Ectodermal cell (in vitro differentiated cells): ENCODE data around the gene SIK2.
"Not testable (repeated sequence)": the region's sequence is repeated elsewhere in the genome, so short reads cannot be mapped to it uniquely, and the experiment has no call there.

Source experiments
- H3K27ac ChIP-seq: 2 replicates; pipeline ENCODE4 v1.7.0; 2013; ENCODE audit warnings: mild to moderate bottlenecking, low read depth, low read length; ENCODE audit not compliant: insufficient read depth, poor library complexity, severe bottlenecking
- H3K27me3 ChIP-seq: 2 replicates; pipeline ENCODE4 v1.7.0; 2013; ENCODE audit warnings: mild to moderate bottlenecking, low read length; ENCODE audit not compliant: insufficient read depth, control insufficient read depth, poor library complexity, severe bottlenecking
- H3K36me3 ChIP-seq: one replicate; pipeline ENCODE4 v1.7.0; 2013; ENCODE audit warnings: low read length; ENCODE audit not compliant: control insufficient read depth, insufficient read depth
- H3K4me1 ChIP-seq: one replicate; pipeline ENCODE4 v1.7.0; 2013; ENCODE audit warnings: low read length; ENCODE audit not compliant: control insufficient read depth, insufficient read depth
- H3K4me3 ChIP-seq: 2 replicates; pipeline ENCODE4 v1.7.0; 2013; ENCODE audit warnings: low read depth, low read length, control low read depth; ENCODE audit not compliant: insufficient read depth
- H3K9me3 ChIP-seq: 2 replicates; pipeline ENCODE4 v1.7.0; 2013; ENCODE audit warnings: mild to moderate bottlenecking, low read length, moderate library complexity; ENCODE audit not compliant: control insufficient read depth
- WGBS, 2 experiments: methylation state at CpG; one replicate each; pipeline ENCODE4 v1.1.7; 2013; ENCODE audit warnings: missing lambda C conversion rate in 2 of 2; 5-methylcytosine and 5-hydroxymethylcytosine counted together

Gene SIK2

DNA sequence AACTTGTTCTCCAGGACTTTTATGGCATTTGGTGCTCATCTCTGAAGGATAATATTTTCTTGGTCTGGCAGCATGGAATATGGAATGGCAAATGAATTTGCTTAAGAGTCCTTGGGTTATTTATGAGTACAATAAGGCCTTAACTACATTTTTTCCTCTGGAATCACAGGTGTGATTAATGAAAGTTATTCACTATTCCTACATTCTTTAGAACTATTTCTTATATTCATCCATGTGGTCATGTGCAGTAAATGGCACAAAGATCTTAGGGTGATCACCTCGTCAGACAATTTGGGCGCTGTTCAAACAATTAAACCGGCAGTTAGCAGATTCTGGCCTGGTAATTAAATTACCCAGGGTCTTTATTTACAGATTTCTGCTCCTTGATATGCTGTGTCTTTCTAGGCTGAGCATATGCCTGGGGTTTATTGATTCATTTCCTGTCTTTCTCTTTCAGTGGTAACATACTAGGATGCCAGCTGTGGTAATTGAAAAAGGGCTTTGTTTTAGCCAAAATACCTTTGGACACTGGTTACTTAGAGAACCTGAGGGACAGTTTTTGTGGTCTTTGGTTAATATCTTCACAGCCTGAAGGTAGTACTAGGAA lies 31.6 kb downstream of the SIK2 start:
- H3K27ac ChIP-seq, result no peak overlapping the region
- H3K4me1 ChIP-seq, result no peaks in the 10 kb centered on the region
- H3K36me3 ChIP-seq, result no peaks in the 10 kb centered on the region
- H3K4me3 ChIP-seq, result no peak overlapping the region
- no peaks in the 10 kb centered on the region for H3K27me3 ChIP-seq
- 72 to 73% methylated on average over 3 of the region's 3 CpGs for WGBS, 2 experiments
- H3K9me3 ChIP-seq, result no peaks in the 10 kb centered on the region

DNA sequence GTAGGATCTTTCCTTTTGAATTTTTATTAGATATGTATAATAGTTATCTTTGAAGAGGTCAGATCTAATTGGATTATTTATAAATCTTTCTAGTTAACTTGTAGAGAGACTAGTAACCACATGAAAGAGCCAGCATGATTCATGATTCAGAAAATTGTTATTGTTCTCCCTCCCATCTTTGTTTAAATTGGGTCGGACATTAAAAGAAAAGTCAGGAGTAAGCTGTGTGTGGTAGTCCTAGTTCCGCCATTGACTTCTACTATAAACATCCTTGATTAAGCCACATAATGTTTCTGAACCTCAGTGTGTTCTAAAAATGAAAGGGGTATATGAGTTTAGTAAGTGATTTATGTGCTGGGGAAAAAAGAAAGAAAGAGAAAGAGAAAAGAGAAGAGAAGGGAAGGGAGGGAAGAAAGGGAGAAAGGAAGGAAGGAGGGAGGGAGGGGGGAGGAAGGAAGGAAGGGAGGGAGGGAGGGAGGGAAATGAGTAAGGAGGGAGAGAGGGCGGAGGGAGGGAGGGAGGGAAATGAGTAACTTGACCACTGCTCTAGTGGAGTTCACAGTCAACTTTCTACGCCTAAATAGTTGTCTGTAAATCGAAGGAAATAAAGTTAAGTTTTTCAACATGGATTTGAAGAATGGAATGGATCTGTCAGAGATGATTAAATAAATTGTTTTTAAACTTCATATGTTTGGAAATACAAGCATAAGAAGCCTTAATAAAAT lies 32.9 kb downstream of the SIK2 start:
- no peaks in the 10 kb centered on the region for H3K36me3 ChIP-seq
- H3K27ac ChIP-seq, result no peak overlapping the region
- H3K27me3 ChIP-seq, result no peaks in the 10 kb centered on the region
- H3K4me1 ChIP-seq, result no peaks in the 10 kb centered on the region
- no peak overlapping the region for H3K4me3 ChIP-seq
- H3K9me3 ChIP-seq, result no peaks in the 10 kb centered on the region
- WGBS, 2 experiments, result 74 to 78% methylated on average over 5 of the region's 5 CpGs

DNA sequence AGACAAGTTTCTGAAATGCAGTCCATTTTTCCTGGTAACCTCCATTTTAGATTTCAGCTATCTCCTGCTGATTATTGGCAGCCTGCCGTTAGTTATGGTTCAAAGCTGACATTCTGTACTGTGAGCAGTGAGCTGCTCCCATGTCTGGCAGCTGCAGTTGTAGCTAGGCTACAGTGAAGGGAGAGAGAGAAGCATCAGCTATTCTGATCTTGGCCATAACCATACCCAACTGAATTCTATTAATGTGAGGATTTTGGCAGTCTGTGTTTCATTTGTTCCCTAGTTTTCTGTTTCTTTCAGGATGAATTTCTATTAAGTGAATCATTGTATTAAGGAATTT lies 33.4 kb downstream of the SIK2 start:
- Histone ChIP-seq H3K27me3 (no peaks in the 10 kb centered on the region), H3K27ac (no peak overlapping the region), H3K4me1 (no peaks in the 10 kb centered on the region), H3K36me3 (no peaks in the 10 kb centered on the region), H3K4me3 (no peak overlapping the region), H3K9me3 (no peaks in the 10 kb centered on the region)
- 88 to 95% methylated on average over 1 of the region's 1 CpG for WGBS, 2 experiments

DNA sequence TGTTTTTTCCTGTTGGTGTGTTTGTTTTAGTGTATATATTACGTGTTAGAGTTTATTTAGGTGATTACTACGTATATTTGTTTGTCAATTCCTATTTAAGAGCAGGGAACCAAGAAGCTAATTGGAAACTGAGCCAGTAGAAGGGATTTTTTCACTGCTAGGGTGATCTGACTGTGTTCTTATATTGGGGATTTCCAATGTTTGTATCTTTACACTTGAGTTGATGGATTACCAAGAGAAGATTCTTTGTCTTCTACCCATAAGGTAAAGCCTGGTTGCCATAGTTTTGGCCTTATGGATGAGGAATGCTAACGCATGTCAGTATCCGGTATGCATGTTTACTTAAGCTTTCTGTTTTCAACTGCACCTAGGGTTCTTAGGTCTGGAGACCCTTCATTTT lies 35.6 kb downstream of the SIK2 start:
- Histone ChIP-seq H3K27me3 (no peaks in the 10 kb centered on the region), H3K4me1 (no peaks in the 10 kb centered on the region), H3K9me3 (no peaks in the 10 kb centered on the region), H3K36me3 (no peaks in the 10 kb centered on the region), H3K4me3 (no peak overlapping the region), H3K27ac (no peak overlapping the region)
- 89 to 95% methylated on average over 4 of the region's 4 CpGs for WGBS, 2 experiments

DNA sequence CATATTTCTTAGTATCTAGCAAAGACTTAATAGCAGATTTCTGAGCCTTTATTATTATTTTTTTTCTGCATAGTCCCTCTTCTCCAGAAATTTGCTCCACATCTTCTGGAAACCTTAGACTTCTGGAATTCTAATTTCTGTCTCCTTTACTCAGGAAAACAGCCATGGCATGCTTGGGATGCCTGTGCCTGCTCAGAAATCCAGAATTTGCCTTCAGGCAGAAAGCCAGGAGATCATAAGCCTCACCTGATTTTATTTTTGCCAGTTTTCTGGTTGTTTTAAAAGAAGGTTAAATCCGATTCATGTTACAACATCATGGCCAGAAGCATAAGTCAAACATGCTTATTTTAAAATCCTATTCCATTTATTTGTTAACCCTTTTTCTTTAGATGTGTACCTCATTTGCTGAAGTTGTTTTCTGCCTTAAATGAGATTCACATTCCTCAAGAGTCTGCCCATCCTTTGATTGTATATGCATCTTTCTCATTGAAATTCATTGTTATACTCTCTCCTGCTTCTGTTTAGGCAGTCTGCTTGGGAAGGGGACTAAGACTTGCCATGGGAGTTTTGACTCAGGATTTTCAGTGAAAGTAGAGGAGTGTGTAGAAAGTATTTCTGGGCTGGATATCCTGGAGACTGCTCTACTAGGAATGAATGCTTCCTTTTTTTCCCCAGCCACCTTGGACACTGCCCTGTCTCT lies 37.1 kb downstream of the SIK2 start:
- Histone ChIP-seq H3K9me3 (no peaks in the 10 kb centered on the region), H3K4me3 (no peak overlapping the region), H3K36me3 (no peaks in the 10 kb centered on the region), H3K27ac (no peak overlapping the region), H3K4me1 (no peaks in the 10 kb centered on the region), H3K27me3 (no peaks in the 10 kb centered on the region)
- WGBS, 2 experiments, result 100% methylated on average over 1 of the region's 1 CpG

DNA sequence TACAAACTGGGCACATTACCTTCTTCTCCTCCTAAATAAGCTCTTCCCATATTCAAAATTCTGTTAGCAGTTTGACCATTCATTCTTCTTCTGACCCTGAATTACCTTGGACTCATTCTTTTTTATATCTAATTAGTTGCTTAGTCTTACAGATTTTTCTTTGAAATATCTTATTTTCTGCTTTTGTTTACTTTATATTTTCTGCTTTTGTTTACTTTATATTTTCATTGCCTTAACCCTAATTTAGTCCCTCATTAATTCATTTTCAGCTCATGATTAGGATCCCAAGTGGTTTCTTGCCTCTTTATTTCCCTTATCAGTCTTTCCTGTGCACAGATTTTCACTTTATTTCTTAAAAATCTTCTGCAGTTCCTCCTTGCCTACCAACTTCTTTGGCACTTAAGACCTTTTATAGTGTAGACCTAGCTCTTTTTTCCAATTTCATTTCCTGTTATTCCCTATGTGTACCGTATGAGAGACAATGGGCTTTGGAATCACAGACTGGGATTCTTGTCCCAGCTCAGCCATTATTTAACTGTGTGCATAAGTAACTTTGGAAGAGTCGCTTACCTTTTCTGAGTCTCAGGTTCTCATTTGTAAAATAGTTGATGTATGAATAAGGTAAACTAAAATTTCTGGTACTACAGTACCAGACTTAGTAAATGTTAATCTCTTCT lies 39.2 kb downstream of the SIK2 start:
- Histone ChIP-seq H3K4me3 (no peak overlapping the region), H3K36me3 (no peaks in the 10 kb centered on the region), H3K4me1 (no peaks in the 10 kb centered on the region), H3K27ac (no peak overlapping the region), H3K27me3 (no peaks in the 10 kb centered on the region), H3K9me3 (no peaks in the 10 kb centered on the region)
- WGBS, 2 experiments, result 93 to 100% methylated on average over 1 to 2 of the region's 2 CpGs

DNA sequence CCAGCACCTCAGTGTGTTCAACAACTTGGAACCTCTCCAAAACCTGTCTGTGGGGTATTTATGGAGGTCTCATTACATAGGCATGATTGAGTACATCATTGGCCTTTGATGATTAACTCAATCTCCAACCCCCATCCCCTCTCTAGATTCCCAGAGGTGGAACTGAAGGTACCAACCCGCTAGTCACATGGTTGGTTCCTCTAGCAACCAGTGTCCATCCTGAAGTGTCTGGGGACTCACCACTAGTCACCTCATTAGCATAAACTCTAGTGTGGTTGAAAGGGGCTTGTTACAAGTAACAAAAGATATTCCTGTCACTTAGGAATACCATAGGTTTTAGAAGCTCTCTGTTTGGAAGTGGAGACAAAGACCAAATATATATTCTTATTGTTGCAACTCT lies 40.3 kb downstream of the SIK2 start:
- Histone ChIP-seq H3K4me1 (no peaks in the 10 kb centered on the region), H3K9me3 (no peaks in the 10 kb centered on the region), H3K4me3 (no peak overlapping the region), H3K36me3 (no peaks in the 10 kb centered on the region), H3K27me3 (no peaks in the 10 kb centered on the region), H3K27ac (no peak overlapping the region)
- WGBS, 2 experiments, result 100% methylated on average over 1 of the region's 1 CpG

DNA sequence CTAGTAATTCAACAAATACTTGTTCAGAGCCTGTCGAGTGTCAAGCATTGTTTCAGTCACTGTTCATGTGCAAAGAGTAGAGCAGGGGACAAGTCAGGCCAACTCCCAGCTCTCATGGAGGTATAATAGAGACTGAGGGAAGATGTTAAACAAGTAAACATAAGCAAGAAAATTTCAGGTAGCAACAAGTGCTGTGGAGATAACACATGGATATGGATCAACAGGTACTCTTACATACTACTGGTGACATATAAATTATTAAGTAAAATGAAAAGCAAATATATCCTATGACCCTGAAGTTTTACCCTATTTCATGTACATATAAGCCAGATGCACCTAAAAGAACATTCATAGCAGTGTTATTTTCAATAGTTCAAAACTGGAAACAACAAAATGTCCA lies 42.7 kb downstream of the SIK2 start:
- no peaks in the 10 kb centered on the region for H3K4me1 ChIP-seq
- H3K4me3 ChIP-seq, result no peak overlapping the region
- no peaks in the 10 kb centered on the region for H3K9me3 ChIP-seq
- H3K27ac ChIP-seq, result no peak overlapping the region
- H3K27me3 ChIP-seq, result no peaks in the 10 kb centered on the region
- H3K36me3 ChIP-seq, result no peaks in the 10 kb centered on the region
- 92 to 97% methylated on average over 1 of the region's 1 CpG for WGBS, 2 experiments

DNA sequence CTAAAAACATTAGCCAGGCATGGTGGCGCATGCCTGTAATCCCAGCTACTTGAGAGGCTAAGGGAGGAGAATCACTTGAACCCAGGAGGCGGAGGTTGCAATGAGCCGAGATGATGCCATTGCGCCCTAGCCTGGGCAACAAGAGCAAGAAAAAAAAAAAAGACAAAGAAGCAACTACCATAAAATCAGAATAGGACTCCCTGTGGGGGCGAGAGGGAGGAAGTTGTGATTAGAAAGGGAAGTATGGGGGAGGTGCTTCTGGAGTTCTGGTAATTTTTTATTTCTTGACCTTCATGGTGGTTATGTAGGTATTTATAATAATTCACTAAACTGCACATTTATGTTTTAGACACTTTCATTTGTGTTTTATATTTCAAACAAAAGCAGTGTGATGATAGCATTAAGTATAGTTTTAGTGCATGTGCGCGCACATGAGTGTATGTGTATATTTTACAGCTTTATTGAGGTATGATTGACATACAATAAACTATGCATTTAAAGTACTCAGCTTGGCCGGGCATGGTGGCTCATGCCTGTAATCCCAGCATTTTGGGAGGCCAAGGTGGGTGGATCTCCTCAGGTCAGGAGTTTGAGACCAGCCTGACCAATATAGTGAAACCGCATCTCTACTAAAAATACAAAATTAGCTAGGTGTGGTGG lies 43.5 kb downstream of the SIK2 start:
- 94 to 95% methylated on average over 6 to 9 of the region's 9 CpGs for WGBS, 2 experiments

DNA sequence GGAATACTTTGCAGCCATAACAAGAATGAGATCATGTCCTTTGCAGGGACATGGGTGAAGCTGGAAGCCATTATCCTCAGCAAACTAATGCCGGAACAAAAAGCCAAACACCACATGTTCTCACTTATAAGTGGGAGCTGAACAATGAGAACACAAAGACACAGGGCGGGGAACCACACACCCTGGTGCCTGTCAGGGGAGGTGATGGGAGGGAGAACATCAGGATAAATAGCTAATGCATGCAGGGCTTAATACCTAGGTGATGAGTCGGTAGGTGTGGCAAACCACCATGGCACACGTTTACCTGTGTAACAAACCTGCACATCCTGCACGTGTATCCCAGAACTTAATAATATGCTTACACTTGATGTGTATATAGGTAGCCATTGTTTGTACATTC lies 49.1 kb downstream of the SIK2 start:
- H3K4me1 ChIP-seq, H3K27me3 ChIP-seq, H3K9me3 ChIP-seq, H3K4me3 ChIP-seq, H3K36me3 ChIP-seq, H3K27ac ChIP-seq: not testable (repeated sequence)
- 77 to 90% methylated on average over 4 to 5 of the region's 5 CpGs for WGBS, 2 experiments

More for the DNA sequence above, 43.5 kb downstream of the SIK2 start:
- Histone ChIP-seq H3K4me1 (no peaks in the 10 kb centered on the region), H3K27me3 (no peaks in the 10 kb centered on the region), H3K4me3 (no peak overlapping the region), H3K36me3 (no peaks in the 10 kb centered on the region), H3K9me3 (no peaks in the 10 kb centered on the region), H3K27ac (no peak overlapping the region)
